ENCODE measurements around the gene LEO1.

DNA sequence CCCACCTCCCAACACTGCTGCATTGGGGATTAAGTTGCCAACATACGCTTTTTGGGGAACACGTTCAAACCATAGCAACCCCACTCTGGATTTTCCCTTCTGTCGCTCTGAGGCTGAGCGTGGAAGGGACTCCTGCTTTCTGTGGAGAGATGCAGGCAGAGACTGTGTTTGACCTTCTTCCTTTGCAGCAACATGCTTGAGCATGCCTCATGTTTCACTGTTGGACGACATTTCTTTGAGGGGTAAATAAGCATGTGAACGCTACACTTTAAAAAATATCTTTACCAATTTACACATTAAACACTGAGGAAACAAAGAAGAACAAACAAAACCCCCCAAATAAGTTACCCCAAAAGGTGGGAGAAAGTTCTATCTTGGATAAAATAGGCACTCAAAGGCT, 33.2 kb upstream of the LEO1 start:
- TF ChIP-seq, protein P1, sequence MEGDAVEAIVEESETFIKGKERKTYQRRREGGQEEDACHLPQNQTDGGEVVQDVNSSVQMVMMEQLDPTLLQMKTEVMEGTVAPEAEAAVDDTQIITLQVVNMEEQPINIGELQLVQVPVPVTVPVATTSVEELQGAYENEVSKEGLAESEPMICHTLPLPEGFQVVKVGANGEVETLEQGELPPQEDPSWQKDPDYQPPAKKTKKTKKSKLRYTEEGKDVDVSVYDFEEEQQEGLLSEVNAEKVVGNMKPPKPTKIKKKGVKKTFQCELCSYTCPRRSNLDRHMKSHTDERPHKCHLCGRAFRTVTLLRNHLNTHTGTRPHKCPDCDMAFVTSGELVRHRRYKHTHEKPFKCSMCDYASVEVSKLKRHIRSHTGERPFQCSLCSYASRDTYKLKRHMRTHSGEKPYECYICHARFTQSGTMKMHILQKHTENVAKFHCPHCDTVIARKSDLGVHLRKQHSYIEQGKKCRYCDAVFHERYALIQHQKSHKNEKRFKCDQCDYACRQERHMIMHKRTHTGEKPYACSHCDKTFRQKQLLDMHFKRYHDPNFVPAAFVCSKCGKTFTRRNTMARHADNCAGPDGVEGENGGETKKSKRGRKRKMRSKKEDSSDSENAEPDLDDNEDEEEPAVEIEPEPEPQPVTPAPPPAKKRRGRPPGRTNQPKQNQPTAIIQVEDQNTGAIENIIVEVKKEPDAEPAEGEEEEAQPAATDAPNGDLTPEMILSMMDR (IDR thresholded peaks at IDR 0.05; ENCODE audit: insufficient read depth, low read length), result no peak
- TF ChIP-seq POLR2AphosphoS5 (IDR thresholded peaks at IDR 0.05; ENCODE audit: low read depth), result no peak
